Spinal cord (tissue), 10 donors: ENCODE data around the gene DDX17. TPM values are rescaled to one million over a fixed set of nuclear protein-coding genes. Genes with fewer than 3 reads are reported as not detected.

Experiments used
- DNase-seq, 6 donors: peaks; one replicate each; pipeline versions ENCODE4 v3.0.0 to v3.0.0-alpha.2; 2013 to 2015; ENCODE audit warnings: low spot score in 6 of 6, low read depth in 4 of 6
- H3K27ac ChIP-seq: one replicate; pipeline ENCODE4 v1.5.1; 2013; ENCODE audit warnings: low read depth, low read length, control low read depth
- H3K27me3 ChIP-seq: one replicate; pipeline ENCODE4 v1.6.1; 2013; ENCODE audit warnings: low read length; ENCODE audit not compliant: control insufficient read depth, insufficient read depth
- H3K36me3 ChIP-seq: one replicate; pipeline ENCODE4 v1.6.1; 2013; ENCODE audit warnings: low read length; ENCODE audit not compliant: control insufficient read depth, insufficient read depth
- H3K4me1 ChIP-seq: one replicate; pipeline ENCODE4 v1.6.1; 2013; ENCODE audit warnings: low read length; ENCODE audit not compliant: control insufficient read depth, insufficient read depth
- H3K4me3 ChIP-seq: one replicate; pipeline ENCODE4 v1.5.1; 2013; ENCODE audit warnings: low read depth, low read length, control low read depth
- H3K9me3 ChIP-seq: one replicate; pipeline ENCODE4 v1.6.1; 2013; ENCODE audit warnings: low read length; ENCODE audit not compliant: control insufficient read depth, insufficient read depth
- WGBS: methylation state at CpG from one replicate; pipeline ENCODE4 v1.1.5; 2013; ENCODE audit warnings: missing lambda C conversion rate; ENCODE audit not compliant: insufficient coverage; 5-methylcytosine and 5-hydroxymethylcytosine counted together
- polyA plus RNA-seq, 2 donors: library from polyadenylated mRNA; unstranded; fragments of 120-200 nt; gene quantifications; one replicate each; pipeline ENCODE4 v1.2.1, GENCODE V29; 2013; ENCODE audit not compliant: insufficient read length in 2 of 2
- total RNA-seq, 2 donors: library from RNA; depleted of rRNA in 1 of 2; stranded (reverse); fragments of 120-200 nt in 1 of 2; fragments of >200 nt in 1 of 2; gene quantifications; one replicate each; pipeline versions ENCODE4 v1.2.3 to v1.2.4, GENCODE V29; 2013 to 2014
- donor health status: healthy.

The DDX17 gene
- total and polyA plus RNA-seq, 4 donors, result 546 to 606 (median 578) TPM

- WGBS, result 82% methylated on average over 17 of the region's 28 CpGs
- DNase-seq, result no peak
- peaks cover 35% of the 10 kb centered on the region for H3K27me3 ChIP-seq
- peaks cover 15% of the 10 kb centered on the region for H3K4me1 ChIP-seq
- peak overlapping the region; percentile 60 for H3K4me3 ChIP-seq
- no peaks in the 10 kb centered on the region for H3K36me3 ChIP-seq
- H3K9me3 ChIP-seq, result no peaks in the 10 kb centered on the region
- no peak overlapping the region for H3K27ac ChIP-seq
Observed at GRCh38 chr22:38468443-38469305, 37.4 kb downstream of the DDX17 start.

- H3K27me3 ChIP-seq, result peaks cover 39% of the 10 kb centered on the region
- 2% methylated on average over 50 of the region's 53 CpGs for WGBS
- H3K36me3 ChIP-seq, result no peaks in the 10 kb centered on the region
- peak within 1 kb of the TSS; percentile 47 for H3K27ac ChIP-seq
- H3K4me1 ChIP-seq, result peaks cover 21% of the 10 kb centered on the region
- H3K4me3 ChIP-seq, result peak within 1 kb of the TSS; percentile 60
- peak in 1 of 6 donors; percentile 58 for DNase-seq
- H3K9me3 ChIP-seq, result no peaks in the 10 kb centered on the region
Observed at GRCh38 chr22:38467904-38468442, 38.1 kb downstream of the DDX17 start, which contains the start of gene KDELR3. KDELR3 (plus strand) TSS chr22:38468096; CDS start chr22:38468234, 138 bp downstream.

- Histone ChIP-seq H3K36me3 (no peaks in the 10 kb centered on the region), H3K27me3 (peaks cover 39% of the 10 kb centered on the region), H3K27ac (no peak overlapping the region), H3K4me1 (peaks cover 21% of the 10 kb centered on the region), H3K4me3 (peak overlapping the region; percentile 40), H3K9me3 (no peaks in the 10 kb centered on the region)
- 17% methylated on average over 19 of the region's 20 CpGs for WGBS
- no peak for DNase-seq
Observed at GRCh38 chr22:38467438-38467903, 38.6 kb downstream of the DDX17 start.

GRCh38 chr22:38465673-38466490 is 40.2 kb downstream of the DDX17 start:
- peaks cover 45% of the 10 kb centered on the region for H3K27me3 ChIP-seq
- no peak overlapping the region for H3K27ac ChIP-seq
- peaks cover 34% of the 10 kb centered on the region for H3K4me1 ChIP-seq
- 65% methylated on average over 26 of the region's 26 CpGs for WGBS
- no peaks in the 10 kb centered on the region for H3K9me3 ChIP-seq
- no peaks in the 10 kb centered on the region for H3K36me3 ChIP-seq
- H3K4me3 ChIP-seq, result no peak overlapping the region
- DNase-seq, result no peak

GRCh38 chr22:38464992-38465672 is 41.0 kb downstream of the DDX17 start:
- Histone ChIP-seq H3K36me3 (no peaks in the 10 kb centered on the region), H3K27ac (no peak overlapping the region), H3K4me3 (no peak overlapping the region), H3K27me3 (peaks cover 45% of the 10 kb centered on the region), H3K9me3 (no peaks in the 10 kb centered on the region), H3K4me1 (peaks cover 38% of the 10 kb centered on the region)
- 100% methylated on average over 1 of the region's 10 CpGs for WGBS
- DNase-seq, result no peak

- Histone ChIP-seq H3K4me3 (no peak overlapping the region), H3K27ac (no peak overlapping the region), H3K4me1 (peaks cover 36% of the 10 kb centered on the region), H3K36me3 (no peaks in the 10 kb centered on the region), H3K9me3 (no peaks in the 10 kb centered on the region), H3K27me3 (peaks cover 32% of the 10 kb centered on the region)
- 27% methylated on average over 14 of the region's 28 CpGs for WGBS
- DNase-seq, result peak in 1 of 6 donors; percentile 41
Observed at GRCh38 chr22:38462960-38463784, 42.9 kb downstream of the DDX17 start.

- Histone ChIP-seq H3K4me3 (peak overlapping the region; percentile 21), H3K27ac (no peak overlapping the region), H3K4me1 (peaks cover 34% of the 10 kb centered on the region), H3K9me3 (no peaks in the 10 kb centered on the region), H3K27me3 (peaks cover 18% of the 10 kb centered on the region), H3K36me3 (no peaks in the 10 kb centered on the region)
- WGBS, result 12% methylated on average over 50 of the region's 51 CpGs
- DNase-seq, result peak; percentile 75 to 97 (median 83)
Observed at GRCh38 chr22:38461414-38462081, 44.6 kb downstream of the DDX17 start.

GRCh38 chr22:38461057-38461413 is 45.1 kb downstream of the DDX17 start:
- DNase-seq, result no peak
- 0% methylated on average over 3 of the region's 9 CpGs for WGBS
- Histone ChIP-seq H3K4me3 (no peak overlapping the region), H3K27ac (no peak overlapping the region), H3K27me3 (peaks cover 14% of the 10 kb centered on the region), H3K36me3 (no peaks in the 10 kb centered on the region), H3K4me1 (peaks cover 39% of the 10 kb centered on the region), H3K9me3 (no peaks in the 10 kb centered on the region)
